ENCODE results near the gene TEX2. TPM values are rescaled to one million over a fixed set of nuclear protein-coding genes. Genes with fewer than 3 reads are reported as not detected.
A peak's percentile ranks its signal among the peaks of the same experiment; 100 is the strongest.
"Not testable (repeated sequence)": the region's sequence is repeated elsewhere in the genome, so short reads cannot be mapped to it uniquely, and the experiment has no call there.

The TEX2 gene
- total RNA-seq, 1 donor from 2014 or later: 20.7 TPM

DNA sequence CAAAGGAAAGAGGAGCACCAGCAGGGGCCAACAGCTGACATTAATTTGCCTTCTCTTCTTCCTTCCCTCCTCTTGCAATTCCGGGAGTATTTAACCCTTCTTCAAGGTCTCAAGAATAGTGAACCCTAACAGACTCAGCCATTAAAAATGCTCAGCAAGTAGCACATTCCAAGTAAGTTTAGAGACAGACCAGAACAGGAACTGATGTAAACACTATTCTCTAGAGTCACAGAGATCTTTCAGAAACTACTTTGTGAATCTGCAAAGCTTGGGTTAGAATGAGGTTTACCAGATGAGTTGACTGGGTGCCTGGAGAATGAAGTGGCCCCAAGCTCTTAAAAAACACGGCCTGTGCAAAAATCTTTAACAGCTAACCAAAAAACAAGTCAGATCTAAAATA lies 50.9 kb downstream of the TEX2 start:
- no peak for DNase-seq (ENCODE audit: low spot score)
- no peaks in the 10 kb centered on the region for H3K27me3 Mint-ChIP-seq (ENCODE audit: low read depth)

DNA sequence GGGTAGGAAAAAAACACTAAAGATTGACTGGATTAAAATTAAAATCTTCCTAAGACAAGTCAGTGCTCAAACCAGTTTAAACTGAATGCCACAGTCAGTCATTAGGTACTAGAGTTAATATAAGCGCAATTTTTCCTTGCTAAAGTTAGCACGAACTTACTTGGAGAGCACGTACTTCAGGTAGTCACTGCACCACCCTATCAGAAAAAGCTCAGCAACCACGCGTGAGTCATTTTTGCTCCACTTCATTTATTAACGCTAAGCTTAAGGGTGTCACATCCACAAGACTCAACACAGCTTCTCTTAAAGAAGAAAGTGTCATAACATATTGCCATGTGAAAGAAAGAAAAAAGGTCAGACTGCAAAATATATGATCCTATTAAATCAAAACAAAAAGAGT lies 53.1 kb downstream of the TEX2 start:
- H3K4me1 Mint-ChIP-seq (ENCODE audit: low read depth): peaks cover 13% of the 10 kb centered on the region
- no peak overlapping the region for H3K4me3 Mint-ChIP-seq (ENCODE audit: low read depth)
- no peaks in the 10 kb centered on the region for H3K27me3 Mint-ChIP-seq (ENCODE audit: low read depth)
- H3K27ac Mint-ChIP-seq: no peak overlapping the region
- no peak for DNase-seq (ENCODE audit: low spot score)
- peaks cover 29% of the 10 kb centered on the region for H3K36me3 Mint-ChIP-seq (ENCODE audit: low read depth)
- H3K9me3 Mint-ChIP-seq: no peaks in the 10 kb centered on the region
- intact Hi-C loops (cut with micrococcal nuclease): loop anchor here (10.0 kb wide), 1 partner anchor 145 kb away; no protein-coding TSS in a partner anchor

More for the DNA sequence above, 50.9 kb downstream of the TEX2 start:
- H3K27ac Mint-ChIP-seq: no peak overlapping the region
- peaks cover 23% of the 10 kb centered on the region for H3K36me3 Mint-ChIP-seq (ENCODE audit: low read depth)
- H3K4me3 Mint-ChIP-seq (ENCODE audit: low read depth): no peak overlapping the region
- peaks cover 12% of the 10 kb centered on the region for H3K4me1 Mint-ChIP-seq (ENCODE audit: low read depth)
- no peaks in the 10 kb centered on the region for H3K9me3 Mint-ChIP-seq
- intact Hi-C loops (cut with micrococcal nuclease): no loop called here

DNA sequence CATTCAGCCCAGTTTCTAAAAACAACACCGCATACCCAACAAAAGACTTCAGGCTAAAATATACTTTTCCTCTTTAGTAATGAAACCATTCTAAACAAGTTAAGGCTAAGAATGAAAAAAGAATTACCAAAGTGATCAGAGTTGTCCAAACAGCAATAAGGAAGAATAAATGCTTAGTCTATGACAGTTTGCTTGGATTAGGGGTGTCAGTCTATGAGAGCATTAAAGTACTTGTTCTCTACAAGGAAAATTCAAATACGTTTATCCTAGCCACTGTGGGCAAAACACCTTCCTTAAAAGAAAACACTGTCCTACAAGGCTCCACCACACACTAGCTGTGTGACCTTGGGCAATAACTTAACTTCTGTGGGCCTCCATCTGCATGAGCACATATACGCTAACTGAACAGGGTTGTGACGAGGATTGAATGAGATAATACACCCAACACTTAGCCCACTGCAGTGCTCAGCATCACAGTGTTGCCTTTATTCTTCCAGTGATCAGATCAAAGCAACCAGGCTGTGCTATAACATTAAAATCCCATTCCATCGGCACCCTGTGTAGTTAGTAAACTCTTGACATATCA lies 53.6 kb downstream of the TEX2 start:
- H3K27ac Mint-ChIP-seq: no peak overlapping the region
- no peak for DNase-seq (ENCODE audit: low spot score)
- no peaks in the 10 kb centered on the region for H3K27me3 Mint-ChIP-seq (ENCODE audit: low read depth)
- peaks cover 29% of the 10 kb centered on the region for H3K36me3 Mint-ChIP-seq (ENCODE audit: low read depth)
- H3K9me3 Mint-ChIP-seq: no peaks in the 10 kb centered on the region
- no peak overlapping the region for H3K4me3 Mint-ChIP-seq (ENCODE audit: low read depth)
- intact Hi-C loops (cut with micrococcal nuclease): loop anchor here (10.0 kb wide), 1 partner anchor 145 kb away; no protein-coding TSS in a partner anchor
- H3K4me1 Mint-ChIP-seq (ENCODE audit: low read depth): peaks cover 14% of the 10 kb centered on the region

DNA sequence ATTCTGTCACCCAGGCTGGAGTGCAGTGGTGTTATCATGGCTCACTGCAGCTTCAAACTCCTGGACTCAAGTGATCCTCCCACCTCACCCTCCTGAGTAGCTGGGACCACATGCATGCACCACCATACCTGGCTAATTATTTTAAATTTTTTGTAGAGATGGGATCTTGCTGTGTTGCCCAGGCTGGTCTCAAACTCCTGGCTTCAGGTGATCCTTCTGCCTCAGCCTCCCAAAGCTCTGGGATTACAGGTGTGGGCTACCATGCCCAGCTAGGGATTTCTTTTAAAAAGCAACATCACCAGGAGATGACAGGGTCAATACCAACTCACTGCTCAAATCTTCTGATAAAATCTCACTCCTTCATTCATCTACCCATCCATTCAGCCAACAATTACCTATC lies 54.4 kb downstream of the TEX2 start:
- intact Hi-C loops (cut with micrococcal nuclease): loop anchor here (10.0 kb wide), 1 partner anchor 144 kb away; no protein-coding TSS in a partner anchor
- peaks cover 28% of the 10 kb centered on the region for H3K36me3 Mint-ChIP-seq (ENCODE audit: low read depth)
- not testable (repeated sequence) for H3K27ac Mint-ChIP-seq; DNase-seq (ENCODE audit: low spot score); H3K4me3 Mint-ChIP-seq (ENCODE audit: low read depth); H3K9me3 Mint-ChIP-seq; H3K27me3 Mint-ChIP-seq (ENCODE audit: low read depth)
- H3K4me1 Mint-ChIP-seq (ENCODE audit: low read depth): peaks cover 17% of the 10 kb centered on the region

DNA sequence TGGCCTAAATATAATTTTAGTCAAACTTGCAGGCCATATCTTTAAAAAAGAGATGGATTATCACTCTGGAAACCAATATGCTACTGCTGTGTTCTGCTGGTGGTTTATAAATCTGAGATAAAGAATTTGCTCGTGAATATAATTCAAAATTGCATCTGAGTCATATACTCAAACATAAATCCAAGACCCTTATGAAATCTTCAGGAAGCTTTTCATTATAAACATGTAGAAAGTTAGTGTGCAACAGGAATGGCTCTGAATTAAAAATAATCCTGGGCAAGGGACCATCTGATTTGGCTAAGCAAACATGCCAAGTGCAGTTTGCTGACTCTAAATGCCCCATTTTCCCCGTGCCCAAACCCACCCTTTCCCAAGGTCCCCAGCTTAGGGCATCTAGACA lies 57.3 kb downstream of the TEX2 start:
- H3K27me3 Mint-ChIP-seq (ENCODE audit: low read depth): no peaks in the 10 kb centered on the region
- H3K27ac Mint-ChIP-seq: no peak overlapping the region
- no peak for DNase-seq (ENCODE audit: low spot score)
- intact Hi-C loops (cut with micrococcal nuclease): loop anchor here (10.0 kb wide), 1 partner anchor 141 kb away; no protein-coding TSS in a partner anchor
- H3K9me3 Mint-ChIP-seq: no peaks in the 10 kb centered on the region
- H3K36me3 Mint-ChIP-seq (ENCODE audit: low read depth): peaks cover 9% of the 10 kb centered on the region
- peaks cover 40% of the 10 kb centered on the region for H3K4me1 Mint-ChIP-seq (ENCODE audit: low read depth)
- no peak overlapping the region for H3K4me3 Mint-ChIP-seq (ENCODE audit: low read depth)

DNA sequence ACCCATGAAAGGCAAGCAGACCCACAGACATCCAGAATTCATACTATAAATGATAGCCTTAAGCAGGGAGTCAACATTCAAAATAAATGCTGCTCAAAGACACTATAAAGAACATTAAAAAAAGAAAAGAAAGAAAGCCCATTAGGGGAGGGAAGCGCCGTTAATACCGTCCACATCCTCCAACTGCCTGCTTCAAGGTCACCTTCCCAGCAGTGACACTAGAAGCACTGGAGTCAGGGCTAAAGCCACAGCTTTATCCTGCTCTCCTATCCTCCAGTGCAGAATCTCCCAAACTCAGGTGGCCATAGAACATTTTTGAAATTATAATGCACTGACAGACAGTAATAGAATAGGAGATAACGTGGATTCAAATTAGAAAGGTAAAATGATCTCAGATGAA lies 59.4 kb downstream of the TEX2 start:
- Mint-ChIP-seq H3K36me3 (ENCODE audit: low read depth) (peaks cover 6% of the 10 kb centered on the region), H3K9me3 (no peaks in the 10 kb centered on the region), H3K4me3 (ENCODE audit: low read depth) (no peak overlapping the region), H3K27me3 (ENCODE audit: low read depth) (no peaks in the 10 kb centered on the region), H3K27ac (no peak overlapping the region), H3K4me1 (ENCODE audit: low read depth) (peaks cover 45% of the 10 kb centered on the region)
- DNase-seq (ENCODE audit: low spot score): no peak
- intact Hi-C loops (cut with micrococcal nuclease): loop anchor here (5.0 to 10.0 kb wide), 3 partner anchors 56 to 139 kb away; partner anchors contain the start of gene TEX2

DNA sequence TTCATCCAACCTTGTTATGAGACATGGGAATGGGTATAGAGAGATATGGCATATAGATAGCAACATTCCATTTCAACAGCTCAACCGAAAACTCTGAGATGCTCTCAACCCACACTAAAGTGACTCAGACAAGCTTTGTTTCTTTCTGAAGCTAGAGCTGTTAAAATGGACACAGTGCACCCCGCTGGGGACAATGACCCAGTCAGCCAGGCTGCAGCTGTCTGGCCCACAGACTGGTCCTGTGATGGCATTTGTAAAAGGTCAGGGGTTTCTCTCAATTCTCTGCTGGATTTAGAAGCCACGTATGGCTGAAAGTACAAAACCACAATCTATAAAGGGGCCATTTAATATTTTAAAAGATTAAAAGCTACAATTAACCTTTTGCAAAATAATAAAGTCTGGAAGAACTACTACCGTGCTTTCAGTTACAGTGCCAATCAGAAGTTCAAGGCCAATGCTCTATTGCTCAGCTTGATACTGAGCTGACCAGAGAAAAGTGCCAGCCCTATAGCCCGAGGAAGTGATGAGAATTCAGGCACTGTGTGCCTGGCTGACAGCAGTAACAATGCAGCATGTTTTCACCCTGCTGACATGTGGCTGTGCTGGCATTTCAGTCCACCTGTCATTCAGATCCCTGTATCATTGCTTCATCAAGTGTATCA lies 60.2 kb downstream of the TEX2 start:
- no peak for DNase-seq (ENCODE audit: low spot score)
- H3K27ac Mint-ChIP-seq: peak overlapping the region; percentile 60
- H3K4me3 Mint-ChIP-seq (ENCODE audit: low read depth): no peak overlapping the region
- no peaks in the 10 kb centered on the region for H3K27me3 Mint-ChIP-seq (ENCODE audit: low read depth)
- peaks cover 9% of the 10 kb centered on the region for H3K36me3 Mint-ChIP-seq (ENCODE audit: low read depth)
- intact Hi-C loops (cut with micrococcal nuclease): loop anchor here (5.0 to 10.0 kb wide), 3 partner anchors 56 to 138 kb away; partner anchors contain the start of gene TEX2
- H3K4me1 Mint-ChIP-seq (ENCODE audit: low read depth): peaks cover 45% of the 10 kb centered on the region
- no peaks in the 10 kb centered on the region for H3K9me3 Mint-ChIP-seq

DNA sequence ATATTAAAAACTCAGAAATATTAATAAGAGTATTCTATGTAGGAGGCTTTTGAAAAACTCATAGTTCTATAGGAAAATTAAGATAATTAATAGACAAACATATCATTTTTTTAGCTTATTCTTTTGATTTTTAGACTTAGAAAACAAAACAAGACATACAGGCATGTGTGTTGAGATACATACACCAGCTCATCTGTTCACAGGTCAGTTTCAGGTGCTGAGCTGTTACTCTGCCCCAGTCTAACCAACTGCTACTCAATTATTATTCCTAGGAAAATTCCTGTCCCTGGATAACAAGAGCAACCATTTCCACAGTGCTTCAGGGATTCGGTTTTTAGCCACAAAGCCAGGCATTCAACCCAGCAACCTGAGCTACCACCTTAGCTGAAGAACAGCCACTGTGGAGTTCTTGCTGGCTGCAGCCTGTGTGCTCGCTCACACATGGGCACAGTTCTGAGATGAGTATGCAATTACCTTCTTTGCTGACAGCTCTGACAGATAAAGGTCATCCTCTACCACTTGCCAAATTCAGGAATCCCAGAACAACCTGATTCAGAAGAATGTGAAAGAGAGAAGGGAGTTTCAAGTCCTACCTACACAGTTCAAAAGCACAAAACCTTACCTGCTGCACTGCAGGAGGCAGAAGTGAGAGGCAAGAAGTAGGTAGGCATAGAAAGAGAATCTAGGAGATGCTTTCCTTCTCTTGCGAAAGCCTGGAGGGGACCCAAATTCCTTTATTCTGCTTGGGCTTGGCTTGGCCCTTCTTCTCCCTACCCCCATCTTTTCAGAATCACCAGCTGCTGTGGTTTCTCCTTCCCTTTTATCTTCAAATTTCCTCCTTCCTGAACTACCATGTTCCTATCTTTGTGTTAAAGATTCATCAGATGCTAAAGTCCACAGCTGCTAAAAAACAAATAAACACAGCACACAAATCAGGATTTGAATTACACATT lies 62.7 kb downstream of the TEX2 start:
- intact Hi-C loops (cut with micrococcal nuclease): loop anchor here (1.0 to 10.0 kb wide), 5 partner anchors 16 to 136 kb away; partner anchors contain the start of gene TEX2
- H3K27ac Mint-ChIP-seq: no peak overlapping the region

DNA sequence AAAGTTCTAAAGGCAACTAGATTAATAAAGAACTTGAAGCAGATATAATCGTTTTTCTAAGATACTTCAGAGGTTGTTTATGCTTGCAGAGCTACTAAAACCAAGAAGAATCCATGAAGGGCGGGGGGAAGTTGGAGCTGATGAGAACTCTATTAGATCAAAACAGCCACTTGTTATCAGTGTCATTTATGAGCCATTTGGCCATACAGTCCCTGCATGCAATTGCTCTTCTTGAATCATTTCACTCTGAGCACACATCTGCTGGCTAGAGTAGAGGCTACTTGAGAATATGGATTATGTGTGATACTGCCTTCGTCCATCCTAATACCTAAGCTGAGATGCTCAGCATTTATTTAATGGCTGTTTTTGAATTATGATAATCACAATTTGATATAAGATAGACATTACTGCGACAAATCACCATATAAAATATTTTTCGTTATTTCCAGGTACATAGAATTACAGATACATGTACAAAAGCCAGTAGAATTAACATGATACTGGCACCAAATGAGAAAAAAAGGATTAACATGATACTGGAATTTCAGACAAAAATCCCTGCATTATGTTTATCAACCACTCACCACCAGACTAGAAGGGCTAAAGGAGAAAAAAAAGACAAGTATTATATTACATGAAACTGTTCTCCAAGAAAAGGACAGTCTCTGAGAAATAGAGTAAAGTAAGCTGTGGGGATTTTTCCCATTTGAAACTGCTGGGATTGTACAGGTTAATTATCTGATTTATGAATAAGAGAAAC lies 64.5 kb downstream of the TEX2 start:
- Mint-ChIP-seq H3K4me3 (ENCODE audit: low read depth) (no peak overlapping the region), H3K36me3 (ENCODE audit: low read depth) (peaks cover 8% of the 10 kb centered on the region), H3K27me3 (ENCODE audit: low read depth) (no peaks in the 10 kb centered on the region), H3K27ac (no peak overlapping the region), H3K4me1 (ENCODE audit: low read depth) (peaks cover 37% of the 10 kb centered on the region), H3K9me3 (no peaks in the 10 kb centered on the region)
- intact Hi-C loops (cut with micrococcal nuclease): no loop called here
- DNase-seq (ENCODE audit: low spot score): no peak

More for the DNA sequence above, 62.7 kb downstream of the TEX2 start:
- Mint-ChIP-seq H3K27me3 (ENCODE audit: low read depth) (no peaks in the 10 kb centered on the region), H3K36me3 (ENCODE audit: low read depth) (peaks cover 7% of the 10 kb centered on the region), H3K4me1 (ENCODE audit: low read depth) (peaks cover 42% of the 10 kb centered on the region), H3K4me3 (ENCODE audit: low read depth) (no peak overlapping the region), H3K9me3 (no peaks in the 10 kb centered on the region)
- DNase-seq (ENCODE audit: low spot score): no peak

DNA sequence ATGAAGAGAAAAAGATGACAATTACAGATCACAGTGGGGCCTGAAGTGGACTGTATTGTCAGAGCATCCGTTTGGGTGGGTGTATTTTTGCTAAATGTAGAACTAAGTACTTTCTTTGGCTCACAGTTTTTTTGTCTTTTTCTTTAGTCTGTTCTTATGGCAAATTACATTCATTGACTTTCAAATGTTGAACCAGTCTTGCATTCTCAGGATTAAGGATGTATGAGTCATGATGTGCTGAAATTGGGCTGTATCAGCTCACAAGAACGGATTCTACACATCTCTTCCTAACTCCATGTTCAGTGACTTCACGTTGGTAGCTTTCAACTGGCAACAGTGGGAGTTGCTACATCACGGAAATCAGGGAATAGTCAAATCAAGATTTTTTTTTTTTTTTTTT lies 66.5 kb downstream of the TEX2 start:
- H3K36me3 Mint-ChIP-seq (ENCODE audit: low read depth): peaks cover 15% of the 10 kb centered on the region
- no peak overlapping the region for H3K4me3 Mint-ChIP-seq (ENCODE audit: low read depth)
- DNase-seq (ENCODE audit: low spot score): no peak
- H3K9me3 Mint-ChIP-seq: no peaks in the 10 kb centered on the region
- H3K27me3 Mint-ChIP-seq (ENCODE audit: low read depth): no peaks in the 10 kb centered on the region
- intact Hi-C loops (cut with micrococcal nuclease): no loop called here
- H3K27ac Mint-ChIP-seq: no peak overlapping the region
- peaks cover 18% of the 10 kb centered on the region for H3K4me1 Mint-ChIP-seq (ENCODE audit: low read depth)

DNA sequence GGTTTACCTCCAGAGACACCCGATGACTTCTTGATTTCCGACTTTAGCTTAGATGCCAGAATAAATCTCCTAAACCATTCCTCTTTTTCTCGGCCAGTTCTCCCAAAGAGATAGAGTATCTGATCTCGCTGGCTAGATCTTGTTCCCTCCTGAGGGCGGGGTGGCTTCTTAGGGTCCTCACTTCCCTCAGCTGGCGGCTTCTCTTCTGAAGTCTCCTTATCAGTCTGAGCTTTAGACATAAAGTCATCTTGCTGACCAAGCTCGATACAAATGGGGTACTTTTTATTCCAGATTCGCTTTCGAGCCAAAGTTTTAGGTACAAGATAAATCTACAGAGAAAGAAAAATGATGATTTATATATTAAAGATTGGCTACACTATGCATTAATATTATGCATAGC lies 69.5 kb downstream of the TEX2 start:
- Mint-ChIP-seq H3K4me3 (ENCODE audit: low read depth) (no peak overlapping the region), H3K4me1 (ENCODE audit: low read depth) (peaks cover 1% of the 10 kb centered on the region), H3K36me3 (ENCODE audit: low read depth) (peaks cover 15% of the 10 kb centered on the region), H3K27me3 (ENCODE audit: low read depth) (no peaks in the 10 kb centered on the region), H3K9me3 (no peaks in the 10 kb centered on the region), H3K27ac (no peak overlapping the region)
- intact Hi-C loops (cut with micrococcal nuclease): no loop called here
- no peak for DNase-seq (ENCODE audit: low spot score)

DNA sequence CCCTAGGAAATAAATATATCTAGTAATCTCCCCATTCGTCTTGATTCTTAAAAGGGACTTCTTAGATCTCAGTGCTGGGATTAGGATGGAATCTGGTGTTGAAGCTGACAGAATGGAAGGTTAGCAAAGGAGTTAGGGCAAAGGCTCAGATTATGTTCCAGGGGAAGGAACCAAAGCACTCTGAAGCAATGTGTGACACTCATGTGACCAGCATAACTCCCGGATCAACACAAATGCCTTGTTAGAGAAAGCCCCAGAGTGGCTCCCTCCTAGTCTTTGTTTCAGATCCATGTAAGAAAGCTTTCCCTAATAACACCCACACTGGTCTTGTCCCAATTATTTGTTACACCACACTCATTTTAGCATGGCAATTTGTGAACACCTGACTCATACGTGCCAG lies 70.5 kb downstream of the TEX2 start:
- no peak for DNase-seq (ENCODE audit: low spot score)
- H3K9me3 Mint-ChIP-seq: no peaks in the 10 kb centered on the region
- H3K4me1 Mint-ChIP-seq (ENCODE audit: low read depth): peaks cover 1% of the 10 kb centered on the region
- peaks cover 12% of the 10 kb centered on the region for H3K36me3 Mint-ChIP-seq (ENCODE audit: low read depth)
- intact Hi-C loops (cut with micrococcal nuclease): no loop called here
- H3K4me3 Mint-ChIP-seq (ENCODE audit: low read depth): no peak overlapping the region
- no peak overlapping the region for H3K27ac Mint-ChIP-seq
- H3K27me3 Mint-ChIP-seq (ENCODE audit: low read depth): no peaks in the 10 kb centered on the region
